Ovary (tissue), 9 donors: ENCODE measurements around the gene DNAJC12. TPM values are rescaled to one million over a fixed set of nuclear protein-coding genes. Genes with fewer than 3 reads are reported as not detected.

Experiments used
- DNase-seq, 5 donors: peaks; one replicate each; pipeline ENCODE4 v3.0.0-alpha.2; 2019 to 2020
- H3K27ac ChIP-seq, 2 donors: fragments of 200-600 bp; one replicate each; pipeline versions ENCODE4 v1.5.1 to v1.8.0; 2019 to 2022
- H3K27me3 ChIP-seq: fragments of 200-600 bp; one replicate; pipeline ENCODE4 v1.8.0; 2022
- H3K36me3 ChIP-seq: fragments of 200-600 bp; sonication (generic); one replicate; pipeline ENCODE4 v1.5.1; 2019
- H3K4me1 ChIP-seq: one replicate; pipeline ENCODE4 v1.8.1; 2013; ENCODE audit warnings: mild to moderate bottlenecking, moderate library complexity; ENCODE audit not compliant: insufficient read depth
- H3K4me3 ChIP-seq: fragments of 200-600 bp; sonication (generic); one replicate; pipeline ENCODE4 v1.5.1; 2017
- H3K9me3 ChIP-seq, 2 donors: fragments of 200-600 bp in 1 of 2; sonication (generic) in 1 of 2; one replicate each; pipeline versions ENCODE4 v1.5.1 to v1.8.1; 2013 to 2019; ENCODE audit warnings: mild to moderate bottlenecking in 1 of 2, moderate library complexity in 1 of 2
- EP300 ChIP-seq: sonication (generic); formaldehyde crosslinking; IDR thresholded peaks from one replicate; pipeline ENCODE4 v1.6.1; 2017; ENCODE audit warnings: antibody characterized with exemption
- POLR2A ChIP-seq: fragments of 450-650 bp; IDR thresholded peaks from one replicate; pipeline ENCODE4 v1.6.1; 2017; ENCODE audit warnings: antibody characterized with exemption, mild to moderate bottlenecking, moderate library complexity
- WGBS, 3 donors: extraction: QIAGEN DNeasy Blood & Tissue Kit in 1 of 3; methylation state at CpG; one replicate each; pipeline versions ENCODE4 v1.1.5 to v1.1.7; 2013 to 2017; 5-methylcytosine and 5-hydroxymethylcytosine counted together
- intact Hi-C, 4 donors: fragments of 100-400 bp; cut with DNase I; formaldehyde crosslinking; loops; one replicate each; pipeline versions ENCODE4 v1.11.0 to v1.15.1; 2022 to 2023
- polyA plus RNA-seq, 2 donors: library from polyadenylated mRNA; stranded (reverse); fragments of 200-250 nt in 1 of 2; fragments of 350-450 nt in 1 of 2; fragmentation: Illumina TruSeq in 1 of 2; extraction: RNeasy Lipid Tissue Mini Kit (QIAGEN cat#74804) in 1 of 2; gene quantifications; one replicate each; pipeline ENCODE4 v1.2.3, GENCODE V29; 2013 to 2014
- total RNA-seq, 7 donors: library from RNA; depleted of rRNA in 2 of 7; stranded (reverse); fragments of >200 nt in 2 of 7; fragmentation: NEBNext Ultra II Directional in 3 of 7; extraction: Animal tissue kit (Norgen Biotek cat#: 25700) in 3 of 7; gene quantifications; one replicate each; pipeline versions ENCODE4 v1.1.0 to v1.2.4, GENCODE V29; 2016 to 2023
- TF ChIP-seq, protein P1 (sequence below), 3 donors: fragments of 450-650 bp in 2 of 3; fragments of 200-600 bp in 1 of 3; IDR thresholded peaks; one replicate each; pipeline versions ENCODE4 v1.5.1 to v1.8.0; 2016 to 2022; ENCODE audit warnings: antibody characterized with exemption in 3 of 3, mild to moderate bottlenecking in 1 of 3
- donor health status: DM: no; HTN: no; CAD: no; lungs with moderate emphysema.
- donor health status: DM: no; HTN: no; CAD: no.
- donor health status: Bipolar disorder and iron deficiency.
- donor health status: DM: yes; HTN: yes; CAD: no.
- donor health status: DM: no; HTN: no; CAD: no.
- donor health status: DM: yes; HTN: yes; CAD: no.

The DNAJC12 gene
- total and polyA plus RNA-seq, 9 donors, result 8.3 to 17.5 (median 11.2) TPM

DNA sequence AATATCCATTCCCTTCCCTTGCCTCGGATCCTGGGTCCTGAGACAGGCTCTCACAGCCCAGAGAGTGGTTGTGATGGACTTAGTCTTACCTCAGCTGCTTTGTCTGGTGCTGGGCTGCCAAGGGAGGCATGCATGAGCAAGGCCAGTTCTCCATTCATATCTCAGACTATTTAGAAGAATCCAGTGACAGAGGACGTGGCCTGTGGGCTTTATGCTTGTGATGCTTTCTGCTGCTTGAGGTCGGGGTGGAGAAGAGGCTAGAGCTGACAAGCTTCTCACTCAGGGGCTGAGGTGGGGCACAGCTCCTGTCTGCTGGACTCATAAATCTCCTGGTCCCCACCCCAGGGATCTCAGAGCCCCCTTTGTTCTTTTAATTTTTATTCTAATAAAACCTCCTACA is 66.8 kb downstream of the DNAJC12 start:
- Histone ChIP-seq H3K36me3 (no peaks in the 10 kb centered on the region), H3K27ac (no peak overlapping the region), H3K9me3 (no peaks in the 10 kb centered on the region), H3K4me3 (no peak overlapping the region), H3K27me3 (no peaks in the 10 kb centered on the region), H3K4me1 (no peaks in the 10 kb centered on the region)
- TF ChIP-seq, protein P1, sequence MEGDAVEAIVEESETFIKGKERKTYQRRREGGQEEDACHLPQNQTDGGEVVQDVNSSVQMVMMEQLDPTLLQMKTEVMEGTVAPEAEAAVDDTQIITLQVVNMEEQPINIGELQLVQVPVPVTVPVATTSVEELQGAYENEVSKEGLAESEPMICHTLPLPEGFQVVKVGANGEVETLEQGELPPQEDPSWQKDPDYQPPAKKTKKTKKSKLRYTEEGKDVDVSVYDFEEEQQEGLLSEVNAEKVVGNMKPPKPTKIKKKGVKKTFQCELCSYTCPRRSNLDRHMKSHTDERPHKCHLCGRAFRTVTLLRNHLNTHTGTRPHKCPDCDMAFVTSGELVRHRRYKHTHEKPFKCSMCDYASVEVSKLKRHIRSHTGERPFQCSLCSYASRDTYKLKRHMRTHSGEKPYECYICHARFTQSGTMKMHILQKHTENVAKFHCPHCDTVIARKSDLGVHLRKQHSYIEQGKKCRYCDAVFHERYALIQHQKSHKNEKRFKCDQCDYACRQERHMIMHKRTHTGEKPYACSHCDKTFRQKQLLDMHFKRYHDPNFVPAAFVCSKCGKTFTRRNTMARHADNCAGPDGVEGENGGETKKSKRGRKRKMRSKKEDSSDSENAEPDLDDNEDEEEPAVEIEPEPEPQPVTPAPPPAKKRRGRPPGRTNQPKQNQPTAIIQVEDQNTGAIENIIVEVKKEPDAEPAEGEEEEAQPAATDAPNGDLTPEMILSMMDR (IDR thresholded peaks at IDR 0.05), result no peak
- TF ChIP-seq POLR2A (no peak), EP300 (no peak)
- intact Hi-C loops, result loop anchor here in 3 of 4 donors (10.0 kb wide), 2 partner anchors 76 to 106 kb away; partner anchors contain the start of gene CTNNA3 (in 2 of the 3)
- WGBS, 3 donors, result 66 to 69% (median 69%) methylated on average over 3 of the region's 3 CpGs
- no peak for DNase-seq

DNA sequence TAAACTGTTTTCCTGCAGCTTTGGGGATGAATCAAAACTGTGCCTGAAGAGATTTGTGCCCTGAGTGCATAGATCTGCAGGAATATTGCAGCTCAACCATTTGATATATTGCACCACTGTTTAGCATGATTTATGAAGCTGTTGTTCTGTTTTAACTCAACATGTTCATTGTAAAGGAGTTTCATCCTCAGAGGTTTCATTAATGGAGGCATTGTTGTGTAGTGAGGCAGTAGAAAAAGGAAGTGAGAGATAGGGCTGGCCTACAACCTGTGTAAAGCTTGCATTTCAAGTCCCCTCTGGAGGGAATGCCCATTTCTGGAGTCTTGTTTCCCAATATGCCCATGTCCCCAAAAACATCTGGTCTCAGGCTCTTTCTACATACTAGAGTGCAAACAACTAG is 67.5 kb downstream of the DNAJC12 start:
- Histone ChIP-seq H3K27me3 (no peaks in the 10 kb centered on the region), H3K36me3 (no peaks in the 10 kb centered on the region), H3K27ac (no peak overlapping the region), H3K4me3 (no peak overlapping the region), H3K4me1 (no peaks in the 10 kb centered on the region), H3K9me3 (no peaks in the 10 kb centered on the region)
- intact Hi-C loops, result loop anchor here in 3 of 4 donors (10.0 kb wide), 2 partner anchors 76 to 106 kb away; partner anchors contain the start of gene CTNNA3 (in 2 of the 3)
- TF ChIP-seq EP300 (no peak), POLR2A (no peak)
- TF ChIP-seq, protein P1 (IDR thresholded peaks at IDR 0.05), result no peak
- no peak for DNase-seq

DNA sequence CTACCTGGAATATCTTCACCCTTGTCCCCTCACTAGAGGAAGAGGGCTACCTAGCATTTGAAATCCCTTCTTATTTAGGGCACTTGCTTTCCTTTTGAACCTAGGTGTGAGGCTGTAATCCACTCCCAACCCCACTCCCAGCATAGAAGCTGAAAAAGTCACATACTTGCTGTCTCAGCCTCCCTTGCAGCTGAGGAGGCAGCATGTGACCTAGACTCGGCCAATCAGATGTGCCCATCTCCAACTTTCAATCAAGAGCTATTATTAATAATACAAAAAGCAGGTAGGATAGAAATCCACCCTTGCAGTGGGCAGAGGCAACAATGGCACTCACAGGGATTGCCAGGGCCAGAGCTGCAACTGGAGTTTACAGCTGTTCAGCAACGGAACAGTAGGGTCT is 70.7 kb downstream of the DNAJC12 start:
- WGBS, 3 donors, result 86 to 90% (median 89%) methylated on average over 2 of the region's 2 CpGs
- no peaks in the 10 kb centered on the region for H3K36me3 ChIP-seq
- H3K9me3 ChIP-seq, result no peaks in the 10 kb centered on the region
- H3K27me3 ChIP-seq, result no peaks in the 10 kb centered on the region
- intact Hi-C loops, result no loop called here
- no peak for DNase-seq
- TF ChIP-seq EP300 (no peak), POLR2A (no peak)
- TF ChIP-seq, protein P1 (IDR thresholded peaks at IDR 0.05), result no peak
- H3K4me1 ChIP-seq, result no peaks in the 10 kb centered on the region
- no peak overlapping the region for H3K27ac ChIP-seq
- no peak overlapping the region for H3K4me3 ChIP-seq

DNA sequence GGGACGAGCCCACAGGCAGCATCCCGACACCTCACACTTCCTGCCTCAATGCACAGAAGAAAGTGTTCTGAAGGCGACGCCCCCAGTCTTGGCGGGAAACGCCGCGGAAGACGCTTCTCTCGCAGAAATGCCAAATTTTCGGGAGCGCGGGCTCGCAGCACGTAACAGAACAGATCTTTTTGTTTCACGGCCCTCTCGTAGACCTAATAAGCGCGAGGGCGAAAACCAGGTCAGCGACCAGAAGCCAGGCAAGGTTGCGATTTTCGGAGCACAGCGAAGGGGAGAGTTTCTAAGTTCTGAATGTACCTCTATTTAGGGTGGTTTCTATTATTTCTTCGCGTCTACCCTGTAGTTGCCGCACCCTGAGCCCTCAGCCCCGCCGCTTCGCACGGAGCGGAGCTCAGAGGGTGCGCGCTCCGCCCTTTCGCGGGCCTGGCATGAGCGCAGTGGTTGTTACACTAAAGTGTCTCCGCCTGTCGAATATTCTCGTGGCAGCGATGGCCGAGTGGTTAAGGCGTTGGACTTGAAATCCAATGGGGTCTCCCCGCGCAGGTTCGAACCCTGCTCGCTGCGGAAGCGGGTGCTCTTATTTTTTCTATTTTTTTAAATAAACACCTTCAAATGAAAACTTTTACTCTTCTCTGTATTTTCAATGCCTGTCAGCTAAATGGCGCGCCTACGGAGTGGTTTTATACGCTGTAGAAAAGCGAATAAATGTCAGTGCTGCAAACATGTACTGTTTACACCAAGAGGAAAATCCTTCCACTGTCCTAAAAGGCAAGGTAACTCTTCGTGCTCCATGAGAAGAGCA is 73.8 kb downstream of the DNAJC12 start:
- Histone ChIP-seq H3K4me1 (no peaks in the 10 kb centered on the region), H3K27ac (peak overlapping the region; percentile 82 to 91), H3K4me3 (peak overlapping the region; percentile 72), H3K9me3 (no peaks in the 10 kb centered on the region), H3K36me3 (no peaks in the 10 kb centered on the region), H3K27me3 (no peaks in the 10 kb centered on the region)
- intact Hi-C loops, result no loop called here
- TF ChIP-seq, protein P1 (IDR thresholded peaks at IDR 0.05), result no peak
- TF ChIP-seq POLR2A (no peak), EP300 (no peak)
- peak; percentile 90 to 98 (median 95) for DNase-seq
- 0 to 1% (median 0%) methylated on average over 53 to 56 of the region's 56 CpGs for WGBS, 3 donors
